Neural cell (in vitro differentiated cells): Measurements from ENCODE around the gene PIGT. TPM values are rescaled to one million over a fixed set of nuclear protein-coding genes. Genes with fewer than 3 reads are reported as not detected.

Experiments used
- H2AFZ ChIP-seq: fragments of 200-600, 300-800 bp; sonication (generic), shearing (Covaris generic); 2 replicates; pipeline ENCODE4 v1.6.0; 2014; ENCODE audit warnings: low read depth, mild to moderate bottlenecking, antibody characterized with exemption, low read length, moderate library complexity
- H3F3A ChIP-seq: fragments of 200-600 bp; shearing (Covaris generic); 2 replicates; pipeline ENCODE4 v1.6.1; 2016; ENCODE audit warnings: mild to moderate bottlenecking, moderate library complexity, mixed read lengths, antibody characterized with exemption, low read length; ENCODE audit not compliant: insufficient read depth, poor library complexity, severe bottlenecking
- H3K27ac ChIP-seq: fragments of 200-600, 300-800 bp; sonication (generic), shearing (Covaris generic); 2 replicates; pipeline ENCODE4 v1.5.1; 2014; ENCODE audit warnings: mild to moderate bottlenecking, low read length, moderate library complexity
- H3K27me3 ChIP-seq: fragments of 300-800, 200-600 bp; sonication (generic), shearing (Covaris generic); 2 replicates; pipeline ENCODE4 v1.6.0; 2014; ENCODE audit warnings: mild to moderate bottlenecking, low read depth, low read length, moderate library complexity; ENCODE audit not compliant: insufficient read depth
- H3K36me3 ChIP-seq: fragments of 300-800, 200-600 bp; sonication (generic), shearing (Covaris generic); 2 replicates; pipeline ENCODE4 v1.5.1; 2014; ENCODE audit warnings: mild to moderate bottlenecking, antibody characterized with exemption, low read length, moderate library complexity; ENCODE audit not compliant: insufficient read depth
- H3K4me2 ChIP-seq: fragments of 300-800, 200-600 bp; sonication (generic), shearing (Covaris generic); 2 replicates; pipeline ENCODE4 v1.6.0; 2014; ENCODE audit warnings: mild to moderate bottlenecking, low read length
- H3K4me3 ChIP-seq: fragments of 300-800, 200-600 bp; sonication (generic), shearing (Covaris generic); 2 replicates; pipeline ENCODE4 v1.5.1; 2014; ENCODE audit warnings: mild to moderate bottlenecking, low read length, moderate library complexity
- H3K79me2 ChIP-seq: fragments of 200-600 bp; shearing (Covaris generic); replicated peaks from 2 replicates; pipeline ENCODE4 v1.6.0; 2014; ENCODE audit warnings: mild to moderate bottlenecking, low read length, moderate library complexity; ENCODE audit not compliant: insufficient read depth
- H3K9ac ChIP-seq: fragments of 300-800, 200-600 bp; sonication (generic), shearing (Covaris generic); 2 replicates; pipeline ENCODE4 v1.6.1; 2016; ENCODE audit warnings: mild to moderate bottlenecking, low read length, mixed read lengths
- H3K9me2 ChIP-seq: fragments of 200-600 bp; shearing (Covaris generic); 2 replicates; pipeline ENCODE4 v1.6.1; 2016; ENCODE audit warnings: mild to moderate bottlenecking, low read length, mixed read lengths; ENCODE audit not compliant: insufficient read depth
- H3K9me3 ChIP-seq: fragments of 200-600, 300-800 bp; sonication (generic), shearing (Covaris generic); 2 replicates; pipeline ENCODE4 v1.6.1; 2016; ENCODE audit warnings: mild to moderate bottlenecking, mixed run types, low read length, moderate library complexity, mixed read lengths
- H4K20me1 ChIP-seq: fragments of 200-600 bp; shearing (Covaris generic); 2 replicates; pipeline ENCODE4 v1.6.1; 2016; ENCODE audit warnings: mild to moderate bottlenecking, mixed run types; ENCODE audit not compliant: insufficient read depth
- EP300 ChIP-seq: fragments of 450-650 bp; conservative IDR thresholded peaks from 2 replicates; pipeline ENCODE4 v1.6.1; 2014; ENCODE audit warnings: antibody characterized with exemption, mild to moderate bottlenecking, moderate library complexity; ENCODE audit not compliant: poor library complexity, severe bottlenecking
- EZH2 ChIP-seq: fragments of 200-600, 300-800 bp; shearing (Covaris generic), sonication (generic); IDR thresholded peaks from 2 replicates; pipeline ENCODE4 v1.6.1; 2014; ENCODE audit warnings: antibody characterized with exemption, low read length, borderline replicate concordance, mild to moderate bottlenecking; ENCODE audit not compliant: insufficient read depth, poor library complexity, severe bottlenecking
- MXI1 ChIP-seq: fragments of 450-650 bp; conservative IDR thresholded peaks from 2 replicates; pipeline ENCODE4 v1.6.1; 2014; ENCODE audit warnings: antibody characterized with exemption, mild to moderate bottlenecking; ENCODE audit not compliant: poor library complexity, severe bottlenecking
- POLR2AphosphoS5 ChIP-seq: IDR thresholded peaks from 2 replicates; pipeline ENCODE4 v1.6.1; 2012
- RAD21 ChIP-seq: fragments of 450-650 bp; conservative IDR thresholded peaks from 2 replicates; pipeline ENCODE4 v1.6.1; 2014; ENCODE audit warnings: antibody characterized with exemption, mild to moderate bottlenecking, moderate library complexity
- SMC3 ChIP-seq: fragments of 450-650 bp; conservative IDR thresholded peaks from 2 replicates; pipeline ENCODE4 v1.6.1; 2014; ENCODE audit warnings: antibody characterized with exemption, mild to moderate bottlenecking, moderate library complexity; ENCODE audit not compliant: poor library complexity
- TAF1 ChIP-seq: IDR thresholded peaks from 2 replicates; pipeline ENCODE4 v1.6.1; 2012; ENCODE audit warnings: low read depth
- polyA plus RNA-seq: library from polyadenylated mRNA; depleted of rRNA; stranded (reverse); fragments of >200 nt; gene quantifications from 2 replicates; pipeline ENCODE4 v1.2.3, GENCODE V29; 2014
- TF ChIP-seq, protein P1 (sequence below): fragments of 450-650 bp; IDR thresholded peaks from 2 replicates; pipeline ENCODE4 v1.5.1; 2014; ENCODE audit warnings: antibody characterized with exemption, mild to moderate bottlenecking, moderate library complexity; ENCODE audit not compliant: poor library complexity, severe bottlenecking
- TF ChIP-seq, protein P2 (sequence below): IDR thresholded peaks from 2 replicates; pipeline ENCODE4 v1.6.1; 2012; ENCODE audit warnings: borderline replicate concordance

Gene PIGT
- polyA plus RNA-seq, 1 donor from 2014 or later = 24.3 TPM

DNA sequence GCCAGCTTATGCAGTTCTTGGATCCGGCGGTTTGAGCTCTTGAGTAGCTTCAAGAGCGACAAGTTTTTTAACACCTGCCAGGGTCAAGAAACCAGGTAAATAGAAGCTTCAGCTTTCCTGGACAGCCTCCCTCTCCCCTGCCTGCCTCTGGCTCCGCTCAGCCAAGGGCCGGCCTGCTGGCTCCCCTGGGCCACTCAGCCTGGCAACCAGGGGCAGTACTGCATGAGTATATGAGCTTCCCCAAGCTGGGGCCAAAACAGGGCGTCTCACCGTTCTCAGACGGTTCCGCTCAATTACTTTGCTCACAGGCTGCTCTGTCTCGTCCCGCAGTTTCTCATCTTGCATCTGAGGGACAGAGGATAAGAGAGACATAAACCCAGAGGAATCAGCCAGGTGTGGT, 38.7 kb upstream of the PIGT start:
- Histone ChIP-seq H3K27ac (no peak overlapping the region), H2AFZ (no peak overlapping the region), H3K27me3 (no peaks in the 10 kb centered on the region), H4K20me1 (no peaks in the 10 kb centered on the region), H3K9me2 (no peaks in the 10 kb centered on the region), H3K9ac (no peak overlapping the region), H3K4me3 (no peak overlapping the region), H3K79me2 (no peaks in the 10 kb centered on the region), H3K4me2 (no peak overlapping the region), H3K9me3 (no peaks in the 10 kb centered on the region), H3K36me3 (no peaks in the 10 kb centered on the region), H3F3A (no peaks in the 10 kb centered on the region)
- TF ChIP-seq SMC3 = no peak
- TF ChIP-seq MXI1 = no peak
- TF ChIP-seq, protein P1, sequence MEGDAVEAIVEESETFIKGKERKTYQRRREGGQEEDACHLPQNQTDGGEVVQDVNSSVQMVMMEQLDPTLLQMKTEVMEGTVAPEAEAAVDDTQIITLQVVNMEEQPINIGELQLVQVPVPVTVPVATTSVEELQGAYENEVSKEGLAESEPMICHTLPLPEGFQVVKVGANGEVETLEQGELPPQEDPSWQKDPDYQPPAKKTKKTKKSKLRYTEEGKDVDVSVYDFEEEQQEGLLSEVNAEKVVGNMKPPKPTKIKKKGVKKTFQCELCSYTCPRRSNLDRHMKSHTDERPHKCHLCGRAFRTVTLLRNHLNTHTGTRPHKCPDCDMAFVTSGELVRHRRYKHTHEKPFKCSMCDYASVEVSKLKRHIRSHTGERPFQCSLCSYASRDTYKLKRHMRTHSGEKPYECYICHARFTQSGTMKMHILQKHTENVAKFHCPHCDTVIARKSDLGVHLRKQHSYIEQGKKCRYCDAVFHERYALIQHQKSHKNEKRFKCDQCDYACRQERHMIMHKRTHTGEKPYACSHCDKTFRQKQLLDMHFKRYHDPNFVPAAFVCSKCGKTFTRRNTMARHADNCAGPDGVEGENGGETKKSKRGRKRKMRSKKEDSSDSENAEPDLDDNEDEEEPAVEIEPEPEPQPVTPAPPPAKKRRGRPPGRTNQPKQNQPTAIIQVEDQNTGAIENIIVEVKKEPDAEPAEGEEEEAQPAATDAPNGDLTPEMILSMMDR = no peak
- TF ChIP-seq EP300 = no peak
- no peak for TF ChIP-seq TAF1
- no peak for TF ChIP-seq EZH2
- TF ChIP-seq, protein P2, sequence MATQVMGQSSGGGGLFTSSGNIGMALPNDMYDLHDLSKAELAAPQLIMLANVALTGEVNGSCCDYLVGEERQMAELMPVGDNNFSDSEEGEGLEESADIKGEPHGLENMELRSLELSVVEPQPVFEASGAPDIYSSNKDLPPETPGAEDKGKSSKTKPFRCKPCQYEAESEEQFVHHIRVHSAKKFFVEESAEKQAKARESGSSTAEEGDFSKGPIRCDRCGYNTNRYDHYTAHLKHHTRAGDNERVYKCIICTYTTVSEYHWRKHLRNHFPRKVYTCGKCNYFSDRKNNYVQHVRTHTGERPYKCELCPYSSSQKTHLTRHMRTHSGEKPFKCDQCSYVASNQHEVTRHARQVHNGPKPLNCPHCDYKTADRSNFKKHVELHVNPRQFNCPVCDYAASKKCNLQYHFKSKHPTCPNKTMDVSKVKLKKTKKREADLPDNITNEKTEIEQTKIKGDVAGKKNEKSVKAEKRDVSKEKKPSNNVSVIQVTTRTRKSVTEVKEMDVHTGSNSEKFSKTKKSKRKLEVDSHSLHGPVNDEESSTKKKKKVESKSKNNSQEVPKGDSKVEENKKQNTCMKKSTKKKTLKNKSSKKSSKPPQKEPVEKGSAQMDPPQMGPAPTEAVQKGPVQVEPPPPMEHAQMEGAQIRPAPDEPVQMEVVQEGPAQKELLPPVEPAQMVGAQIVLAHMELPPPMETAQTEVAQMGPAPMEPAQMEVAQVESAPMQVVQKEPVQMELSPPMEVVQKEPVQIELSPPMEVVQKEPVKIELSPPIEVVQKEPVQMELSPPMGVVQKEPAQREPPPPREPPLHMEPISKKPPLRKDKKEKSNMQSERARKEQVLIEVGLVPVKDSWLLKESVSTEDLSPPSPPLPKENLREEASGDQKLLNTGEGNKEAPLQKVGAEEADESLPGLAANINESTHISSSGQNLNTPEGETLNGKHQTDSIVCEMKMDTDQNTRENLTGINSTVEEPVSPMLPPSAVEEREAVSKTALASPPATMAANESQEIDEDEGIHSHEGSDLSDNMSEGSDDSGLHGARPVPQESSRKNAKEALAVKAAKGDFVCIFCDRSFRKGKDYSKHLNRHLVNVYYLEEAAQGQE = no peak
- TF ChIP-seq POLR2AphosphoS5 = no peak

DNA sequence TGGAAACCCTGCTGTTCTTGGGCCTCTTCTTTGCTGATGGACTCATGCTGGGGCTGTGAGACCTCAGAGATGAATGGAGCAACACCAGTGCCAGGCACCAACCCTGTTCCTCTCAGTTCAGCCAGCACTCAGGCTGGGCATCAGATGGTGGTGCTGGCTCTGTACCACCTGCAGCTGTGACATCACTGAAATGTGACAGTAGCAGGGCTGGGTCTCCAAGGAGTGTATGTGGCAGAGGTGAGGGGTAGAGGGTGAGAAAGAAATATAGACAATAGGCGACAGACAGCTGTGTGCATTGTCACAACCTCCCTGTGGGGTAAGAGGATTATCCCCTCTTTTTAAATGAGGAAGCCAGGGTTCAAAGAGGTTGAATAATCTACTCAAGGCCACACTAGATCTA, 37.8 kb upstream of the PIGT start, which contains the start of gene TP53TG5:
Gene TP53TG5 (minus strand): TSS at position 135 of the 400 bp plus-strand sequence. CDS start 89 bp downstream, at position 46.
- Histone ChIP-seq H3K4me2 (no peak within 1 kb of the TSS), H3F3A (no peaks in the 10 kb centered on the region), H3K27ac (no peak within 1 kb of the TSS), H4K20me1 (no peaks in the 10 kb centered on the region), H3K9ac (no peak within 1 kb of the TSS), H3K79me2 (no peaks in the 10 kb centered on the region), H3K9me3 (no peaks in the 10 kb centered on the region), H3K4me3 (no peak within 1 kb of the TSS), H3K9me2 (no peaks in the 10 kb centered on the region), H3K36me3 (no peaks in the 10 kb centered on the region), H2AFZ (no peak within 1 kb of the TSS), H3K27me3 (no peaks in the 10 kb centered on the region)
- TF ChIP-seq EZH2 = no peak
- TF ChIP-seq, protein P1 = no peak
- no peak for TF ChIP-seq SMC3
- no peak for TF ChIP-seq RAD21
- TF ChIP-seq EP300 = no peak
- no peak for TF ChIP-seq POLR2AphosphoS5
- TF ChIP-seq MXI1 = no peak
- TF ChIP-seq, protein P2 = no peak
- no peak for TF ChIP-seq TAF1
